Activated naive CD4-positive, alpha-beta T cell (primary cell): ENCODE measurements around the gene EIF3I.
"Not testable (repeated sequence)": the region's sequence is repeated elsewhere in the genome, so short reads cannot be mapped to it uniquely, and the experiment has no call there.

ENCODE experiments used
- DNase-seq, 4 experiments: peaks; one replicate each; lab custom pipeline; 2025; lab: John Stamatoyannopoulos, UW

Gene EIF3I

GRCh38 chr1:32232558-32233304 lies 10.5 kb downstream of the EIF3I start:
- DNase-seq, result no peak

- DNase-seq, result no peak
Observed at GRCh38 chr1:32234792-32235191, 12.6 kb downstream of the EIF3I start.

GRCh38 chr1:32239337-32239736 lies 17.1 kb downstream of the EIF3I start:
- no peak for DNase-seq

- DNase-seq, result no peak
Observed at GRCh38 chr1:32239790-32240139, 17.6 kb downstream of the EIF3I start.

- DNase-seq, result peak in 2 of 4 experiments; percentile 24 to 59
Observed at GRCh38 chr1:32240140-32240951, 18.1 kb downstream of the EIF3I start.

- peak in 2 of 4 experiments; percentile 31 to 56 for DNase-seq
Observed at GRCh38 chr1:32241001-32241763, 19.0 kb downstream of the EIF3I start.

GRCh38 chr1:32242341-32242851 lies 20.2 kb downstream of the EIF3I start:
- no peak for DNase-seq

GRCh38 chr1:32246888-32247273 lies 24.7 kb downstream of the EIF3I start, which contains the start of gene FAM167B:
Gene FAM167B (plus strand): TSS chr1:32247222. CDS start chr1:32247422, 200 bp downstream.
- DNase-seq, result no peak

- DNase-seq, result no peak
Observed at GRCh38 chr1:32247452-32247851, 25.2 kb downstream of the EIF3I start.

- DNase-seq, result peak; percentile 41 to 60 (median 48)
Observed at GRCh38 chr1:32247983-32248889, 26.0 kb downstream of the EIF3I start.

GRCh38 chr1:32249831-32250525 lies 27.8 kb downstream of the EIF3I start:
- peak in 3 of 4 experiments; percentile 46 to 68 (median 64) for DNase-seq

- DNase-seq, result peak in 3 of 4 experiments; percentile 19 to 53 (median 37)
Observed at GRCh38 chr1:32250893-32251716, 28.9 kb downstream of the EIF3I start, which contains the start of gene LCK. Gene LCK (plus strand): TSS chr1:32251265. CDS start chr1:32274330, 23,065 bp downstream.

GRCh38 chr1:32255072-32256071 lies 33.2 kb downstream of the EIF3I start:
- no peak for DNase-seq

GRCh38 chr1:32256473-32257226 lies 34.4 kb downstream of the EIF3I start:
- DNase-seq, result no peak

- no peak for DNase-seq
Observed at GRCh38 chr1:32257227-32257508, 35.0 kb downstream of the EIF3I start.

GRCh38 chr1:32263236-32263593 lies 41.0 kb downstream of the EIF3I start:
- not testable (repeated sequence) for DNase-seq

GRCh38 chr1:32263744-32264143 lies 41.5 kb downstream of the EIF3I start:
- DNase-seq, result no peak

GRCh38 chr1:32265846-32266245 lies 43.6 kb downstream of the EIF3I start:
- DNase-seq, result no peak
